GM23338 (cell line): Measurements from ENCODE around the gene ZNF383.
"Not testable (repeated sequence)": the region's sequence is repeated elsewhere in the genome, so short reads cannot be mapped to it uniquely, and the experiment has no call there.

Experiments
- CREB1 ChIP-seq: fragments of 250-450 bp; sonication (Bioruptor Pico); IDR thresholded peaks from 2 replicates; pipeline ENCODE4 v1.5.0; 2020; ENCODE audit warnings: low read depth, mild to moderate bottlenecking, moderate library complexity
- EZH2 ChIP-seq: fragments of 200-600 bp; sonication (generic); IDR thresholded peaks from one replicate; pipeline ENCODE4 v1.8.0; 2017; ENCODE audit warnings: antibody characterized with exemption, mild to moderate bottlenecking, low read depth; ENCODE audit not compliant: unreplicated experiment

GRCh38 chr19:37284020-37284419 is 66.0 kb downstream of the ZNF383 start:
- not testable (repeated sequence) for TF ChIP-seq CREB1, EZH2
